HepG2 (cell line): ENCODE data around the gene HLF. TPM values are rescaled to one million over a fixed set of nuclear protein-coding genes. Genes with fewer than 3 reads are reported as not detected.

Source experiments
- ADNP ChIP-seq: sonication (generic); formaldehyde crosslinking; IDR thresholded peaks from 2 replicates; pipeline ENCODE4 v1.4.0; 2020; ENCODE audit warnings: missing genetic modification reagents
- ETS1 ChIP-seq: sonication (generic); formaldehyde crosslinking; IDR thresholded peaks from 2 replicates; pipeline ENCODE4 v1.4.0; 2020; ENCODE audit warnings: missing genetic modification reagents
- ISL2 ChIP-seq: sonication (generic); formaldehyde crosslinking; IDR thresholded peaks from 2 replicates; pipeline ENCODE4 v1.5.0; 2020; ENCODE audit warnings: missing genetic modification reagents
- MIXL1 ChIP-seq: IDR thresholded peaks from 2 replicates; pipeline ENCODE4 v1.6.1; 2016
- PAF1 ChIP-seq: IDR thresholded peaks from 2 replicates; pipeline ENCODE4 v1.6.1; 2016; ENCODE audit warnings: missing genetic modification reagents, missing compliant biosample characterization
- U2AF1 ChIP-seq: fragments of 200-400 bp; formaldehyde crosslinking; optimal IDR thresholded peaks from 2 replicates; pipeline ENCODE3; 2017; ENCODE audit warnings: mild to moderate bottlenecking, low read depth, low read length
- ZBTB42 ChIP-seq: sonication (generic); formaldehyde crosslinking; IDR thresholded peaks from 2 replicates; pipeline ENCODE4 v1.5.0; 2020; ENCODE audit warnings: mild to moderate bottlenecking, missing genetic modification reagents
- ZFX ChIP-seq: sonication (generic); formaldehyde crosslinking; IDR thresholded peaks from 2 replicates; pipeline ENCODE4 v1.4.0; 2020; ENCODE audit warnings: mild to moderate bottlenecking, low read depth, missing genetic modification reagents, moderate library complexity
- ZNF138 ChIP-seq: sonication (generic); formaldehyde crosslinking; IDR thresholded peaks from 2 replicates; pipeline ENCODE4 v1.5.0; 2020; ENCODE audit warnings: mild to moderate bottlenecking, low read depth, missing genetic modification reagents
- ZNF432 ChIP-seq: sonication (generic); formaldehyde crosslinking; IDR thresholded peaks from 2 replicates; pipeline ENCODE4 v1.5.0; 2020; ENCODE audit warnings: missing genetic modification reagents, mild to moderate bottlenecking, borderline replicate concordance
- ZNF484 ChIP-seq: sonication (generic); formaldehyde crosslinking; IDR thresholded peaks from 2 replicates; pipeline ENCODE4 v1.5.1; 2020; ENCODE audit warnings: mild to moderate bottlenecking, low read depth, missing genetic modification reagents, borderline replicate concordance
- ZNF670 ChIP-seq: sonication (generic); formaldehyde crosslinking; IDR thresholded peaks from 2 replicates; pipeline ENCODE4 v1.8.0; 2022; ENCODE audit warnings: mild to moderate bottlenecking, missing genetic modification reagents, borderline replicate concordance
- ZNF703 ChIP-seq: sonication (generic); formaldehyde crosslinking; IDR thresholded peaks from 2 replicates; pipeline ENCODE4 v1.5.1; 2020; ENCODE audit warnings: missing genetic modification reagents, mild to moderate bottlenecking, moderate library complexity, borderline replicate concordance
- ZNF83 ChIP-seq: sonication (generic); formaldehyde crosslinking; IDR thresholded peaks from 2 replicates; pipeline ENCODE4 v1.4.0; 2020; ENCODE audit warnings: missing genetic modification reagents, mild to moderate bottlenecking, borderline replicate concordance
- polyA plus RNA-seq, 8 experiments: library from polyadenylated mRNA; depleted of rRNA in 3 of 8; stranded (reverse) in 7 of 8; unstranded in 1 of 8; fragments of >200 nt; fragmentation: Illumina TruSeq in 4 of 8; extraction: Trizol in 4 of 8; gene quantifications; 2 replicates each; pipeline versions ENCODE4 v1.2.1 to v1.2.3, GENCODE V29; 2011 to 2016; ENCODE audit warnings: low read depth in 4 of 8, missing spikeins in 1 of 8, mixed read lengths in 1 of 8; ENCODE audit not compliant: insufficient read depth in 1 of 8
- total RNA-seq, 5 experiments: library from RNA; depleted of rRNA; stranded (reverse); fragments of >200 nt; fragmentation: Illumina TruSeq; extraction: Trizol; gene quantifications; 2 replicates each; pipeline ENCODE4 v1.2.3, GENCODE V29; 2016; ENCODE audit warnings: low read depth in 1 of 5
- TF ChIP-seq, protein P1 (sequence below): sonication (generic); formaldehyde crosslinking; IDR thresholded peaks from 2 replicates; pipeline ENCODE4 v1.9.0; 2021; ENCODE audit warnings: mild to moderate bottlenecking, missing genetic modification reagents
- TF ChIP-seq, protein P2 (sequence below): sonication (generic); formaldehyde crosslinking; IDR thresholded peaks from 2 replicates; pipeline ENCODE4 v1.4.0; 2020; ENCODE audit warnings: missing genetic modification reagents, low read depth, mild to moderate bottlenecking, borderline replicate concordance

HLF gene
- total and polyA plus RNA-seq, 2 of the 13 experiments (the other 11 are each of a cell fraction or from before 2014, with no cell fraction given), result 202 to 346 TPM

GRCh38 chr17:55283256-55283965 lies 18.7 kb downstream of the HLF start (continued):
- TF ChIP-seq, protein P1, sequence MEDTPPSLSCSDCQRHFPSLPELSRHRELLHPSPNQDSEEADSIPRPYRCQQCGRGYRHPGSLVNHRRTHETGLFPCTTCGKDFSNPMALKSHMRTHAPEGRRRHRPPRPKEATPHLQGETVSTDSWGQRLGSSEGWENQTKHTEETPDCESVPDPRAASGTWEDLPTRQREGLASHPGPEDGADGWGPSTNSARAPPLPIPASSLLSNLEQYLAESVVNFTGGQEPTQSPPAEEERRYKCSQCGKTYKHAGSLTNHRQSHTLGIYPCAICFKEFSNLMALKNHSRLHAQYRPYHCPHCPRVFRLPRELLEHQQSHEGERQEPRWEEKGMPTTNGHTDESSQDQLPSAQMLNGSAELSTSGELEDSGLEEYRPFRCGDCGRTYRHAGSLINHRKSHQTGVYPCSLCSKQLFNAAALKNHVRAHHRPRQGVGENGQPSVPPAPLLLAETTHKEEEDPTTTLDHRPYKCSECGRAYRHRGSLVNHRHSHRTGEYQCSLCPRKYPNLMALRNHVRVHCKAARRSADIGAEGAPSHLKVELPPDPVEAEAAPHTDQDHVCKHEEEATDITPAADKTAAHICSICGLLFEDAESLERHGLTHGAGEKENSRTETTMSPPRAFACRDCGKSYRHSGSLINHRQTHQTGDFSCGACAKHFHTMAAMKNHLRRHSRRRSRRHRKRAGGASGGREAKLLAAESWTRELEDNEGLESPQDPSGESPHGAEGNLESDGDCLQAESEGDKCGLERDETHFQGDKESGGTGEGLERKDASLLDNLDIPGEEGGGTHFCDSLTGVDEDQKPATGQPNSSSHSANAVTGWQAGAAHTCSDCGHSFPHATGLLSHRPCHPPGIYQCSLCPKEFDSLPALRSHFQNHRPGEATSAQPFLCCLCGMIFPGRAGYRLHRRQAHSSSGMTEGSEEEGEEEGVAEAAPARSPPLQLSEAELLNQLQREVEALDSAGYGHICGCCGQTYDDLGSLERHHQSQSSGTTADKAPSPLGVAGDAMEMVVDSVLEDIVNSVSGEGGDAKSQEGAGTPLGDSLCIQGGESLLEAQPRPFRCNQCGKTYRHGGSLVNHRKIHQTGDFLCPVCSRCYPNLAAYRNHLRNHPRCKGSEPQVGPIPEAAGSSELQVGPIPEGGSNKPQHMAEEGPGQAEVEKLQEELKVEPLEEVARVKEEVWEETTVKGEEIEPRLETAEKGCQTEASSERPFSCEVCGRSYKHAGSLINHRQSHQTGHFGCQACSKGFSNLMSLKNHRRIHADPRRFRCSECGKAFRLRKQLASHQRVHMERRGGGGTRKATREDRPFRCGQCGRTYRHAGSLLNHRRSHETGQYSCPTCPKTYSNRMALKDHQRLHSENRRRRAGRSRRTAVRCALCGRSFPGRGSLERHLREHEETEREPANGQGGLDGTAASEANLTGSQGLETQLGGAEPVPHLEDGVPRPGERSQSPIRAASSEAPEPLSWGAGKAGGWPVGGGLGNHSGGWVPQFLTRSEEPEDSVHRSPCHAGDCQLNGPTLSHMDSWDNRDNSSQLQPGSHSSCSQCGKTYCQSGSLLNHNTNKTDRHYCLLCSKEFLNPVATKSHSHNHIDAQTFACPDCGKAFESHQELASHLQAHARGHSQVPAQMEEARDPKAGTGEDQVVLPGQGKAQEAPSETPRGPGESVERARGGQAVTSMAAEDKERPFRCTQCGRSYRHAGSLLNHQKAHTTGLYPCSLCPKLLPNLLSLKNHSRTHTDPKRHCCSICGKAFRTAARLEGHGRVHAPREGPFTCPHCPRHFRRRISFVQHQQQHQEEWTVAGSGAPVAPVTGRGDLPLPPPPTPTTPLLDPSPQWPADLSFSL (CRISPR knock-in tag), result no peak
- TF ChIP-seq ETS1 (0 out of 2 replicates have a peak, but pooled peaks have one; percentile 76), ZNF432 (no peak), ZNF703 (0 out of 2 replicates have a peak, but pooled peaks have one; percentile 32), MIXL1 (CRISPR knock-in tag) (peak; percentile 66), ADNP (no peak), ZBTB42 (no peak), ZFX (CRISPR knock-in tag) (peak; percentile 42), ZNF670 (CRISPR knock-in tag) (0 out of 2 replicates have a peak, but pooled peaks have one; percentile 7), ISL2 (CRISPR knock-in tag) (no peak), ZNF138 (CRISPR knock-in tag) (no peak), ZNF484 (no peak), U2AF1 (no peak), ZNF83 (no peak), PAF1 (CRISPR knock-in tag) (peak; percentile 90)
- TF ChIP-seq, protein P2, sequence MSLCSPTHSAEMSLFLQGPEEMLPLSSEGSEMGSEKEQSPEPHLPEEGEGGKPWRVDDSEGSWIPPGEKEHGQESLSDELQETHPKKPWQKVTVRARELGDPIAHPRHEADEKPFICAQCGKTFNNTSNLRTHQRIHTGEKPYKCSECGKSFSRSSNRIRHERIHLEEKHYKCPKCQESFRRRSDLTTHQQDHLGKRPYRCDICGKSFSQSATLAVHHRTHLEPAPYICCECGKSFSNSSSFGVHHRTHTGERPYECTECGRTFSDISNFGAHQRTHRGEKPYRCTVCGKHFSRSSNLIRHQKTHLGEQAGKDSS (CRISPR knock-in tag), result no peak; the same call in 1 of the 2 replicates
